ENCODE measurements around the gene TRIM7. TPM values are rescaled to one million over a fixed set of nuclear protein-coding genes. Genes with fewer than 3 reads are reported as not detected.

TRIM7 gene
- total RNA-seq, 1 experiment from 2014 or later, result not detected

DNA sequence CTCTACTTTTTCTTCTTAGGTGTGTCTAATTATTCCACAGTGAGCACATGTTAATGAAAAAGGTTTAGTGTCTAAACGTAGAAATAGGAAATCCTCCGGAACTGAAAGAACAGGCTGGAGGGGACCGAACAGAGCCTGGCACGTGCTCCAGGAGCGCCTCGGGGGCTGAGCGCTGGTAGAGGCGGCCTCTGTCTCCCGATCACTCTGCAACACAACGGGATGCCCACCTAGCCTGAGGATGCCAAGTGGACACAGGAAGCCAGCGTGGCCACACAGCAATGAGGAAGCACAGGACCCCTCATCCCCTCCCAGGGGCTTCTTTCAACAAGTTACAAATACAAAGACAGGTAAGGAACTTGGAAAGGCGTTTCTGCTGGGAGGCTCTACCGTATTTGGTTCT is 19.4 kb downstream of the TRIM7 start:
- TF ChIP-seq, protein P1, sequence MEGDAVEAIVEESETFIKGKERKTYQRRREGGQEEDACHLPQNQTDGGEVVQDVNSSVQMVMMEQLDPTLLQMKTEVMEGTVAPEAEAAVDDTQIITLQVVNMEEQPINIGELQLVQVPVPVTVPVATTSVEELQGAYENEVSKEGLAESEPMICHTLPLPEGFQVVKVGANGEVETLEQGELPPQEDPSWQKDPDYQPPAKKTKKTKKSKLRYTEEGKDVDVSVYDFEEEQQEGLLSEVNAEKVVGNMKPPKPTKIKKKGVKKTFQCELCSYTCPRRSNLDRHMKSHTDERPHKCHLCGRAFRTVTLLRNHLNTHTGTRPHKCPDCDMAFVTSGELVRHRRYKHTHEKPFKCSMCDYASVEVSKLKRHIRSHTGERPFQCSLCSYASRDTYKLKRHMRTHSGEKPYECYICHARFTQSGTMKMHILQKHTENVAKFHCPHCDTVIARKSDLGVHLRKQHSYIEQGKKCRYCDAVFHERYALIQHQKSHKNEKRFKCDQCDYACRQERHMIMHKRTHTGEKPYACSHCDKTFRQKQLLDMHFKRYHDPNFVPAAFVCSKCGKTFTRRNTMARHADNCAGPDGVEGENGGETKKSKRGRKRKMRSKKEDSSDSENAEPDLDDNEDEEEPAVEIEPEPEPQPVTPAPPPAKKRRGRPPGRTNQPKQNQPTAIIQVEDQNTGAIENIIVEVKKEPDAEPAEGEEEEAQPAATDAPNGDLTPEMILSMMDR (conservative IDR thresholded peaks at IDR 0.05; ENCODE audit: low read depth, low read length), result no peak
- no peak for TF ChIP-seq EZH2 (IDR thresholded peaks at IDR 0.05; ENCODE audit: borderline replicate concordance, low read depth, low read length, poor library complexity, severe bottlenecking)
- Histone ChIP-seq H3K4me1 (ENCODE audit: insufficient read depth, low read length, poor library complexity, severe bottlenecking) (peaks cover 6% of the 10 kb centered on the region), H3K9me3 (ENCODE audit: low read depth, low read length, poor library complexity, severe bottlenecking) (no peaks in the 10 kb centered on the region), H3K36me3 (ENCODE audit: insufficient read depth, low read length, poor library complexity, severe bottlenecking) (no peaks in the 10 kb centered on the region), H3K27ac (ENCODE audit: low read depth, low read length, poor library complexity, severe bottlenecking) (no peak overlapping the region), H3K27me3 (replicated peaks; ENCODE audit: insufficient read depth, low read depth, low read length, poor library complexity) (no peaks in the 10 kb centered on the region), H3K4me3 (ENCODE audit: low read depth, low read length, poor library complexity, severe bottlenecking) (no peak overlapping the region)
- no peak for DNase-seq (ENCODE audit: low spot score)
- ChIA-PET POLR2A (ENCODE audit: low non-redundant PET) (no interaction called here), CTCF (no interaction called here)
- no TSS peak for BruUV-seq (replicated peaks)
- intact Hi-C loops (cut with micrococcal nuclease; ENCODE audit: unreplicated experiment), result loop anchor here (2.0 kb wide), 1 partner anchor 75 kb away; the partner anchor contains the start of gene TRIM52

DNA sequence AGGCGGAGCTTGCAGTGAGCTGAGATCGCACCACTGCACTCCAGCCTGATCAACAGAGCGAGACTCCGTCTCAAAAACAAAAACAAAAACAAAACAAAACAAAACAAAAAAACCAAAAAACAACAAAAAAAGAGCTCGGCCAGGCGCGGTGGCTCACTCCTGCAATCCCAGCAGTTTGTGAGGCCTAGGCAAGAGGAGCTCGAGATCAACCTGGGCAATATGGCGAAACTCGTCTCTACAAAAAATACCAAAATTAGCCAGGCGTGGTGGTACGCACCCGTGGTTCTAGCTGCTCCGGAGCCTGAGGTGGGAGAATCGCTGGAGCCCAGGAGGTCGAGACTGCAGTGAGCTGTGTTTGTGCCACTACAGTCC is 20.2 kb downstream of the TRIM7 start:
- CTCF ChIA-PET, result interaction anchor here (0.7 to 1.5 kb wide), 5 partner anchors 8 to 400 kb away, joined by 3 to 8 read pairs (median 5); no protein-coding TSS in a partner anchor
- no peaks in the 10 kb centered on the region for H3K9me3 ChIP-seq (ENCODE audit: low read depth, low read length, poor library complexity, severe bottlenecking)
- H3K36me3 ChIP-seq (ENCODE audit: insufficient read depth, low read length, poor library complexity, severe bottlenecking), result no peaks in the 10 kb centered on the region
- TF ChIP-seq, protein P1 (conservative IDR thresholded peaks at IDR 0.05; ENCODE audit: low read depth, low read length), result no peak
- H3K4me1 ChIP-seq (ENCODE audit: insufficient read depth, low read length, poor library complexity, severe bottlenecking), result peaks cover 6% of the 10 kb centered on the region
- intact Hi-C loops (cut with micrococcal nuclease; ENCODE audit: unreplicated experiment), result loop anchor here (1.0 to 2.0 kb wide), 2 partner anchors 12 to 76 kb away; partner anchors contain the start of gene TRIM52
- no TSS peak for BruUV-seq (replicated peaks)
- POLR2A ChIA-PET (ENCODE audit: low non-redundant PET), result interaction anchor here (0.5 kb wide), 2 partner anchors 316 to 534 kb away, joined by 3 to 5 read pairs; no protein-coding TSS in a partner anchor
- peak overlapping the region; percentile 51 for H3K4me3 ChIP-seq (ENCODE audit: low read depth, low read length, poor library complexity, severe bottlenecking)
- H3K27ac ChIP-seq (ENCODE audit: low read depth, low read length, poor library complexity, severe bottlenecking), result peak overlapping the region; percentile 68
- H3K27me3 ChIP-seq (replicated peaks; ENCODE audit: insufficient read depth, low read depth, low read length, poor library complexity), result no peaks in the 10 kb centered on the region
- DNase-seq (ENCODE audit: low spot score), result no peak

DNA sequence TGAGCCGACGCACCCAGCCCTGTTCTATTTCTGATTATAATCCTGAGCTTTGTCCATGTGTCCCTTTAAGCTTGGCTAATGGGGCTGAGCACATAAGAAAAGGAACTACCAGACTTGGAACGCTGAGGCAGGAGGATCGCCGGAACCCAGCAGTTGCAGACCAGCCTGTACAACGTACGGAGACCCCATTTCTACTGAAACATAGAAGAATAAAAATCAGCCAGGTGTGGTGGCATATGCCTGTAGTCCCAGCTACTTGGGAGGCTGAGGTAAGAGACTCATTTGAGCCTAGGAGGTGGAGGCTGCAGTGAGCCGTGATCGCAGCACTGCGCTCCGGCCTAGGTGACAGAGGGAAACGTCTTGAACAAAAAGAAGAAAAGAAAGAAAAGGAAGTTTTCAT is 22.3 kb downstream of the TRIM7 start:
- H3K4me3 ChIP-seq (ENCODE audit: low read depth, low read length, poor library complexity, severe bottlenecking), result no peak overlapping the region
- H3K27ac ChIP-seq (ENCODE audit: low read depth, low read length, poor library complexity, severe bottlenecking), result no peak overlapping the region
- no peaks in the 10 kb centered on the region for H3K27me3 ChIP-seq (replicated peaks; ENCODE audit: insufficient read depth, low read depth, low read length, poor library complexity)
- peaks cover 6% of the 10 kb centered on the region for H3K4me1 ChIP-seq (ENCODE audit: insufficient read depth, low read length, poor library complexity, severe bottlenecking)
- CTCF ChIA-PET, result no interaction called here
- POLR2A ChIA-PET (ENCODE audit: low non-redundant PET), result no interaction called here
- intact Hi-C loops (cut with micrococcal nuclease; ENCODE audit: unreplicated experiment), result no loop called here
- DNase-seq (ENCODE audit: low spot score), result no peak
- H3K9me3 ChIP-seq (ENCODE audit: low read depth, low read length, poor library complexity, severe bottlenecking), result no peaks in the 10 kb centered on the region
- no peak for TF ChIP-seq EZH2 (IDR thresholded peaks at IDR 0.05; ENCODE audit: borderline replicate concordance, low read depth, low read length, poor library complexity, severe bottlenecking)
- TF ChIP-seq, protein P1 (conservative IDR thresholded peaks at IDR 0.05; ENCODE audit: low read depth, low read length), result no peak
- BruUV-seq (replicated peaks), result no TSS peak
- no peaks in the 10 kb centered on the region for H3K36me3 ChIP-seq (ENCODE audit: insufficient read depth, low read length, poor library complexity, severe bottlenecking)
